GM12874 (cell line): ENCODE measurements around the gene MED9.

Experiments
- CTCF ChIP-seq: IDR thresholded peaks from 2 replicates; pipeline ENCODE4 v1.5.1; 2011; ENCODE audit warnings: low read depth, mild to moderate bottlenecking, control low read depth, low read length, moderate library complexity; ENCODE audit not compliant: insufficient read depth

MED9 gene

GRCh38 chr17:17496189-17497064 is 19.6 kb downstream of the MED9 start, which contains the start of gene RASD1:
Gene RASD1, minus strand, starts transcription at chr17:17496395. Its CDS starts 214 bp downstream, at chr17:17496181.
- peak; percentile 91 for TF ChIP-seq CTCF

GRCh38 chr17:17497065-17497844 is 20.5 kb downstream of the MED9 start:
- TF ChIP-seq CTCF, result no peak

- TF ChIP-seq CTCF, result no peak
These were observed 21.2 kb downstream of the MED9 start for GRCh38 chr17:17497845-17498520.

- no peak for TF ChIP-seq CTCF
These were observed 22.0 kb downstream of the MED9 start for GRCh38 chr17:17498606-17499301.

- TF ChIP-seq CTCF, result no peak
These were observed 22.8 kb downstream of the MED9 start for GRCh38 chr17:17499402-17500145.

- TF ChIP-seq CTCF, result peak; percentile 50; the same call in 1 of the 2 replicates
These were observed 24.3 kb downstream of the MED9 start for GRCh38 chr17:17500999-17501605.
